Measurements from ENCODE around the gene ADISSP.

GRCh38 chr20:3730803-3731672 is 36.5 kb downstream of the ADISSP start:
- TF ChIP-seq, protein P1, sequence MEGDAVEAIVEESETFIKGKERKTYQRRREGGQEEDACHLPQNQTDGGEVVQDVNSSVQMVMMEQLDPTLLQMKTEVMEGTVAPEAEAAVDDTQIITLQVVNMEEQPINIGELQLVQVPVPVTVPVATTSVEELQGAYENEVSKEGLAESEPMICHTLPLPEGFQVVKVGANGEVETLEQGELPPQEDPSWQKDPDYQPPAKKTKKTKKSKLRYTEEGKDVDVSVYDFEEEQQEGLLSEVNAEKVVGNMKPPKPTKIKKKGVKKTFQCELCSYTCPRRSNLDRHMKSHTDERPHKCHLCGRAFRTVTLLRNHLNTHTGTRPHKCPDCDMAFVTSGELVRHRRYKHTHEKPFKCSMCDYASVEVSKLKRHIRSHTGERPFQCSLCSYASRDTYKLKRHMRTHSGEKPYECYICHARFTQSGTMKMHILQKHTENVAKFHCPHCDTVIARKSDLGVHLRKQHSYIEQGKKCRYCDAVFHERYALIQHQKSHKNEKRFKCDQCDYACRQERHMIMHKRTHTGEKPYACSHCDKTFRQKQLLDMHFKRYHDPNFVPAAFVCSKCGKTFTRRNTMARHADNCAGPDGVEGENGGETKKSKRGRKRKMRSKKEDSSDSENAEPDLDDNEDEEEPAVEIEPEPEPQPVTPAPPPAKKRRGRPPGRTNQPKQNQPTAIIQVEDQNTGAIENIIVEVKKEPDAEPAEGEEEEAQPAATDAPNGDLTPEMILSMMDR (IDR thresholded peaks at IDR 0.05; ENCODE audit: insufficient read depth, low read depth, low read length): no peak
- TF ChIP-seq EZH2 (IDR thresholded peaks at IDR 0.05; ENCODE audit: insufficient read depth, low read length): no peak
